Endometrial microvascular endothelial cells (primary cell): ENCODE data around the gene CFAP126. TPM values are rescaled to one million over a fixed set of nuclear protein-coding genes. Genes with fewer than 3 reads are reported as not detected.
"Not testable (repeated sequence)": the region's sequence is repeated elsewhere in the genome, so short reads cannot be mapped to it uniquely, and the experiment has no call there.

Experiments used
- in situ Hi-C: cut with HindIII; loops from 2 replicates; pipeline ENCODE4 v1.10.0; 2017; ENCODE audit warnings: low sequenced_read_pairs, low pct_unique_long_range_greater_than_20kb; ENCODE audit errors: inconsistent ontology term
- total RNA-seq: library from RNA; depleted of rRNA; stranded (reverse); fragments of >200 nt; gene quantifications from one replicate; pipeline ENCODE4 v1.2.3, GENCODE V29; 2015; ENCODE audit errors: inconsistent ontology term

Gene CFAP126
- total RNA-seq, 1 donor from 2014 or later = not detected

GRCh38 chr1:161315841-161316674 is 51.6 kb downstream of the CFAP126 start:
- in situ Hi-C loops = not testable (repeated sequence)

Other genes starting within 250 kb of the CFAP126 start
- 49.2 TPM for gene PFDN2, start 249.8 kb downstream of the CFAP126 start, total RNA-seq
- gene NIT1, start 249.8 kb downstream of the CFAP126 start, total RNA-seq = 31.9 TPM
- 28.3 TPM for gene DEDD, start 235.2 kb downstream of the CFAP126 start, total RNA-seq
- gene UFC1, start 213.9 kb downstream of the CFAP126 start, total RNA-seq = 74.1 TPM
- gene USP21, start 208.4 kb downstream of the CFAP126 start, total RNA-seq = 11.8 TPM
- gene PPOX, start 201.4 kb downstream of the CFAP126 start, total RNA-seq = 19.2 TPM
- gene B4GALT3, start 190.4 kb downstream of the CFAP126 start, total RNA-seq = 46.3 TPM
- gene ADAMTS4, start 168.8 kb downstream of the CFAP126 start, total RNA-seq = 17.7 TPM
- 161 TPM for gene NDUFS2, start 165.5 kb downstream of the CFAP126 start, total RNA-seq
- not detected for gene FCER1G, start 152.6 kb downstream of the CFAP126 start, total RNA-seq
- not detected for gene APOA2, start 144.2 kb downstream of the CFAP126 start, total RNA-seq
- 24.8 TPM for gene TOMM40L, start 141.8 kb downstream of the CFAP126 start, total RNA-seq
- gene NR1I3, start 129.7 kb downstream of the CFAP126 start, total RNA-seq = not detected
- gene PCP4L1, start 109.1 kb downstream of the CFAP126 start, total RNA-seq = not detected
- gene MPZ, start 57.9 kb downstream of the CFAP126 start, total RNA-seq = 0.93 TPM
- gene SDHC, start 53.5 kb downstream of the CFAP126 start, total RNA-seq = 71.5 TPM
- not detected for gene FCGR2A, start 137.6 kb upstream of the CFAP126 start, total RNA-seq
- not detected for gene HSPA6, start 156.7 kb upstream of the CFAP126 start, total RNA-seq
- gene FCGR3A, start 181.9 kb upstream of the CFAP126 start, total RNA-seq = not detected